ENCODE measurements around the gene MLLT3.
"Not testable (repeated sequence)": the region's sequence is repeated elsewhere in the genome, so short reads cannot be mapped to it uniquely, and the experiment has no call there.

Gene MLLT3

GRCh38 chr9:20604562-20604961 is 17.7 kb downstream of the MLLT3 start:
- intact Hi-C loops (cut with DNase I), result no loop called here
- no peak for DNase-seq

DNA sequence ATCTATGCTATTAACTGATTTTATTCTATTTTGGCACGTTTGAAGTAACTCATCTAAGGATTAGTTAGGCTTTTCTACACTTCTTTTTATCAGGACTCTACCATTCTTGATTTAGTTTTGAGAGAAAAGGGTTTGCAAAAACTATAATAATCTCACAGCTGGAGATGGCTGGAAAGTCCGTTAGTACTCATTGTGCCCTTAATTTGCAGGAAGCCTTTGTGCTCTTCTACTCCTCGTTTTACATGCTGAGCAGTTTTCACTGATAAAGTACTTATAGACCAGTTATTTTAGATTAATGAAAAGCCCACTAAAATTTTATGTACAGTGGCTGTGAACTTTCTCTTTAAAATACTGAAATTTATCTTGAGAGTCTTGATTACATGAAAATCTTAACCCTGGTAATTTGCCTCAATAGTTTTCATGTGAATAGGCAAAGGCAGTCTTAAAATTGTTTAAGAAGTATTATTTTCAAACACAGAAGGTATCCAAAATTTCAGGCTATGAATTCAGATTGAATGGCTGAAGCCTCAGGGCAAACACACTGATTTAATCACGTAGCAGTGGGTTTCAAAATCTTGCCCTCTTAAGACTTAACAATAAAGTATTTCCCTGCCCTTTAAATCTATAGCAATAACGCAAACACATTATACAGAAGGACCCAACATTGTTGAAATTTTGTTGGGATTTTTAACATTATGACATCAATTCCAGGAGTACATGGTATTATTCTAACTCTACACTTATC is 18.6 kb downstream of the MLLT3 start:
- DNase-seq, result no peak
- intact Hi-C loops (cut with DNase I), result no loop called here

GRCh38 chr9:20601292-20601691 is 21.0 kb downstream of the MLLT3 start:
- intact Hi-C loops (cut with DNase I), result no loop called here
- no peak for DNase-seq

GRCh38 chr9:20599195-20599594 is 23.1 kb downstream of the MLLT3 start:
- intact Hi-C loops (cut with DNase I), result no loop called here
- no peak for DNase-seq

DNA sequence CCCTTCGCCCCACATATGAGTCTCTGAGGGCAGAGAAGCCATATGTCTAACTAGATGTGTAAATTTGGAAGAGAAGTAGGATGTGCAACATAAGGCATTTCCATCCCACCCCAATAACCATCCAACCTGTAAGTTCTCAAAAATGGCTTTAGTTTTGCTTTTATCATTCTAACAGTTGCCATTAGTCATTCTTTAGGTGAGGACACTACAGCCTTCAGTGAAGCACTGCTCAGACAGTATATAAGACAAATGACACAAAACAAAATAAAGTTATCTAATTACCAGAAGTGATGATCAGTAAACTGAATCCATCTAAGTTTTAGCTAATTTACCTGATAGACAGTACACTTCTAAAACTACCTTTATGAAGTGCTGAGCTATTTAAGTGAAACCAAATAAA is 23.9 kb downstream of the MLLT3 start:
- intact Hi-C loops (cut with DNase I), result no loop called here
- no peak for DNase-seq

DNA sequence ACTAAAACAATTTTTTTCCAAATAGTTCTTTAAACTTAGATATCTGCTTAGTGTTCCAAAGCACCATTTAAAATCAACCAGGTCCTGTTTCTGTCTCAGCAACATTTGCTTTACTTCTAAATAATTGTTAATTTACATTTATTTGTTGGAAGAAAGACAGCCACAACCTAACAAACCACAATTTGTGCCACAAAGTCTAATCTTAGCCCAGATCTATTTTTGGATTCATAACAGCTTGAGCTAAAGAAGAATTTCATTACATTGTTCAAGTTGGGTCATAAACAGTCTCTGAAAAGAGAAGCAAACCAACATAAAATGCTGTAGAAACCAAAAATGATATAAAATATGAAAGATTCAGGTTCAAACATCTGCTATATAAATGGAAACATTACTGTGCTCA is 24.4 kb downstream of the MLLT3 start:
- intact Hi-C loops (cut with DNase I), result no loop called here
- no peak for DNase-seq

DNA sequence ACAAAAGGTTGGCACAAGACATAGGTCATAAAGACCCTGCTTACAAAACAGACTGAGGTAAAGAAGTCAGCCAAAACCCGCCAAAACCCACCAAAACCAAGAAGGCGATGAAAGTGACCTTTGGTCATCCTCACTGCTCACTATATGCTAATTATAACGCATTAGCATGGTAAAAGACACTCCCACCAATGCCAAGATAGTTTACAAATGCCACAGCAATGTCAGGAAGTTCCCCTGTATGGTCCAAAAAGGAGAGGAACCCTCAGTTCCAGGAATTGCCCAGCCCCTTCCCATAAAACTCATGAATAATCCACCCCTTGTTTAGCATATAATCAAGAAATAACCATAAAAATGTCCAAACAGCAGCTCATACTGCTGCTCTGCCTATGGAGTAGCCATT is 27.7 kb downstream of the MLLT3 start:
- DNase-seq, result no peak
- intact Hi-C loops (cut with DNase I), result no loop called here

- intact Hi-C loops (cut with DNase I), result no loop called here
- DNase-seq, result peak in 16 of 42 donors; percentile 11 to 63 (median 28)
Observed at GRCh38 chr9:20593537-20593936, 28.8 kb downstream of the MLLT3 start.

DNA sequence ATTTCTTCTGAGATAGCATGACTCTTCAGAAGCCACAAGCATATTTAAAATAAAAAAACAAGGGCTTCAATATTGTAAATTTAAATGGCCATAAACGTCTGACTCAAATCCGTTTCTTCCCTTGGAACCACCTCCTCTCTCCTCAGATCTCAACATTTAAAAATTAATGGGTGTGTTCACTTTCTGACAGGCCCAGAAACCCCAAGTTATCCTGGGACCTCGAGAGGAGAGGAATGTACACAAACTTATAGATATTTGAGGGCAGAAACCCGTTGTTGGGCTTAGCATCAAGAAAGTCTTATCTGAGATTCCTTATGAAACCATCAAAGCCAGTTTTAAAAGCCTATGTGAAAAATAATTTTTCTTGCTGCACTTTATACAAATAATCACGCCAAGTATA is 29.2 kb downstream of the MLLT3 start:
- intact Hi-C loops (cut with DNase I), result no loop called here
- DNase-seq, result no peak

DNA sequence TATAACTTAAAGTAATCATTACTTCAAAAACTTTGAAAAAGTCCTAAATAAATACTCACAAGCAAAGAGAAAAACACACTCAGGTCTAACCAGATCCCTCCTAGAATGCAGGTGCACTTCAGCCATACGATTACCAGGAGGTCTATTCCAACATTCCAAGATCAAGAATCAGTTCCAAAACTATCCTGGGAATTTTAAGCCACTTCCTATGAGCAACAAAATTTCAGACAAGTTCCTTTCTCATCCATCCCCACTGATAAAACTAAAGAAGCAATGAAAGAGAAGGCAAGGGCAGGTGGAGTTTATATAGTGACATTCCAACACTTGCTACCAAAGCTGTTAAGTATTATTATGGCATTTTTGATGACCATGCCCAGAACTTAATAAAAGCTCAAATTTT is 29.6 kb downstream of the MLLT3 start:
- no peak for DNase-seq
- intact Hi-C loops (cut with DNase I), result no loop called here

GRCh38 chr9:20591223-20591622 is 31.1 kb downstream of the MLLT3 start:
- no peak for DNase-seq
- intact Hi-C loops (cut with DNase I), result no loop called here

- intact Hi-C loops (cut with DNase I), result no loop called here
- no peak for DNase-seq
Observed at GRCh38 chr9:20584968-20585643, 37.2 kb downstream of the MLLT3 start.

- intact Hi-C loops (cut with DNase I); DNase-seq: not testable (repeated sequence)
Observed at GRCh38 chr9:20583088-20583487, 39.2 kb downstream of the MLLT3 start.

- intact Hi-C loops (cut with DNase I), result no loop called here
- DNase-seq, result no peak
Observed at GRCh38 chr9:20582150-20582549, 40.1 kb downstream of the MLLT3 start.

DNA sequence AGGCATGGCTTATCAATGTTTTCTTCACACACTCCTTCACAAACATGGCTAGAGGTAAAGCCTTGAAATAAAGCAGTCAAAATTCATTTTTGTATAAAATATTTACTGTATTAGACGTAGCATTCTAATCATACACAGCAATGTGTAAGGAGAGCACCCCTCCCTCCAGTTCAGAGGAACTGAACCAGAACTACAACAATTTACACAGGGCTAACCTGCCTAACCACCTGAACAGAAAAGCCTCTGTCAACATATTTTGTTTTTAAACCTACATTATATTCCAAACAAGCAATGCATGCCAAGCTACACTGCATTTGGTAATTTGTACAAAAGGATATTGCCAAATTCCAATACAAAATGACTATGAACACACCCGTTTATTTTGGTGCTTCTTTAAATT is 41.6 kb downstream of the MLLT3 start:
- intact Hi-C loops (cut with DNase I), result no loop called here
- DNase-seq, result no peak

- DNase-seq, result no peak
- intact Hi-C loops (cut with DNase I), result no loop called here
Observed at GRCh38 chr9:20579524-20580314, 42.6 kb downstream of the MLLT3 start.

DNA sequence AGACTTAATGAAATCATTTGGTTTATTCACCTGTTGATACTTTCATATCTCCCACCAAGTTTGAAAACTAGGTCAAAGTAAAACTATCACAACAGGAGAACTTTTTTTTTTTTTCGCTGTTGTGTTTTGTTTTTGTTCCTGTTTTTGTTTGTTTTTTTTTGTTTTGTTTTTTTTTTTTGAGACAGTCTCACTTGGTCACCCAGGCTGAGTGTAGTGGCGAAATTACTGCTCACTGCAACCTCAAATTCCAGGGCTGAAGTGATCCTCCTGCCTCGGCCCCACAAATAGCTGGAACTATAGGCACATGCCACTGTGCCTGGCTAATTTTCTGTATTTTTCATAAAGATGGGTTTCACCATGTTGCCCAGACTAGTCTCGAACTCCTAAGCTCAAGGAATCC is 49.3 kb downstream of the MLLT3 start:
- no peak for DNase-seq
- intact Hi-C loops (cut with DNase I), result no loop called here

- DNase-seq, result no peak
- intact Hi-C loops (cut with DNase I), result no loop called here
Observed at GRCh38 chr9:20570756-20571155, 51.5 kb downstream of the MLLT3 start.

GRCh38 chr9:20570087-20570486 is 52.2 kb downstream of the MLLT3 start:
- no peak for DNase-seq
- intact Hi-C loops (cut with DNase I), result no loop called here

DNA sequence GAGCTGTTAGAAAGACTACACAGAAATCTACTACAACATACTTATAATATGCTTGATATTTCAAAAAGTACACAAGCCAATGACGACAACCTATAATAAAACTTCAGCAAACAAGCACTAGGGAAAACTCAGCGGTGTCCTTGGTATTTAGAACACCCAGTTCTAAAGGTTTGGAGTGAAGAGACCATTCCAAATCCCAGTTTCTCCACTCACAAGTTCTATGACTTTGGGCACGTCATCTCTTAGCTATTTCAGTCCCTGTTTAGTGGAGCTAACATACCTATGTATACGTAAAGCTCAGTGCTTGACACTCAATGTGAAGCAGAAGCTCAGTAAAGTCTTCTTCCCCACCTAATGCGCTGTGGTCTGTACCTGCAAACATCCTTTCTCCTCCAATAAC is 52.8 kb downstream of the MLLT3 start:
- no peak for DNase-seq
- intact Hi-C loops (cut with DNase I), result no loop called here
